HG03439 (cell line): ENCODE measurements around the gene CCDC142.
"Not testable (repeated sequence)": the region's sequence is repeated elsewhere in the genome, so short reads cannot be mapped to it uniquely, and the experiment has no call there.

Source experiments
- ATAC-seq: cut with Tn5 transposase; IDR thresholded peaks from one replicate; pipeline ENCODE4 v1.9.1; 2021; ENCODE audit warnings: mild to moderate bottlenecking, moderate library complexity; ENCODE audit not compliant: unreplicated experiment

Gene CCDC142

GRCh38 chr2:74500578-74500946 is 17.8 kb upstream of the CCDC142 start:
- no peak for ATAC-seq

GRCh38 chr2:74499940-74500577 is 17.3 kb upstream of the CCDC142 start:
- no peak for ATAC-seq

GRCh38 chr2:74499267-74499939 is 16.6 kb upstream of the CCDC142 start, which contains the start of gene LBX2:
Gene LBX2 (minus strand): TSS chr2:74499603. CDS start chr2:74499537, 66 bp downstream.
- ATAC-seq: no peak

GRCh38 chr2:74498500-74499266 is 15.9 kb upstream of the CCDC142 start:
- ATAC-seq: no peak

- ATAC-seq: no peak
Measured at GRCh38 chr2:74497777-74498499, 15.1 kb upstream of the CCDC142 start.

- ATAC-seq: no peak
Measured at GRCh38 chr2:74496997-74497776, 14.4 kb upstream of the CCDC142 start.

GRCh38 chr2:74495440-74495839 is 12.6 kb upstream of the CCDC142 start:
- ATAC-seq: no peak

- ATAC-seq: no peak
Measured at GRCh38 chr2:74493546-74493945, 10.7 kb upstream of the CCDC142 start.

- ATAC-seq: no peak
Measured at GRCh38 chr2:74491648-74492544, 9.1 kb upstream of the CCDC142 start.

- no peak for ATAC-seq
Measured at GRCh38 chr2:74489906-74490305, 7.1 kb upstream of the CCDC142 start.

GRCh38 chr2:74488643-74489481 is 6.1 kb upstream of the CCDC142 start:
- ATAC-seq: no peak

GRCh38 chr2:74486141-74486540 is 3.3 kb upstream of the CCDC142 start:
- no peak for ATAC-seq

- ATAC-seq: not testable (repeated sequence)
Measured at GRCh38 chr2:74483675-74484164, 922 bp upstream of the CCDC142 start.

GRCh38 chr2:74481961-74482800 is 617 bp downstream of the CCDC142 start:
- ATAC-seq: peak; percentile 43

- ATAC-seq: no peak
Measured at GRCh38 chr2:74481431-74481830, 1.4 kb downstream of the CCDC142 start.

- ATAC-seq: no peak
Measured at GRCh38 chr2:74474899-74475298, 7.9 kb downstream of the CCDC142 start.

- ATAC-seq: no peak
Measured at GRCh38 chr2:74474481-74474880, 8.3 kb downstream of the CCDC142 start.

- peak; percentile 2 for ATAC-seq
Measured at GRCh38 chr2:74472945-74473258, 9.9 kb downstream of the CCDC142 start.
